DMS53 (cell line): ENCODE results near the gene MTHFSD.

Experiments used
- DNase-seq: peaks from one replicate; lab custom pipeline; 2025; lab: John Stamatoyannopoulos, UW

The MTHFSD gene

DNA sequence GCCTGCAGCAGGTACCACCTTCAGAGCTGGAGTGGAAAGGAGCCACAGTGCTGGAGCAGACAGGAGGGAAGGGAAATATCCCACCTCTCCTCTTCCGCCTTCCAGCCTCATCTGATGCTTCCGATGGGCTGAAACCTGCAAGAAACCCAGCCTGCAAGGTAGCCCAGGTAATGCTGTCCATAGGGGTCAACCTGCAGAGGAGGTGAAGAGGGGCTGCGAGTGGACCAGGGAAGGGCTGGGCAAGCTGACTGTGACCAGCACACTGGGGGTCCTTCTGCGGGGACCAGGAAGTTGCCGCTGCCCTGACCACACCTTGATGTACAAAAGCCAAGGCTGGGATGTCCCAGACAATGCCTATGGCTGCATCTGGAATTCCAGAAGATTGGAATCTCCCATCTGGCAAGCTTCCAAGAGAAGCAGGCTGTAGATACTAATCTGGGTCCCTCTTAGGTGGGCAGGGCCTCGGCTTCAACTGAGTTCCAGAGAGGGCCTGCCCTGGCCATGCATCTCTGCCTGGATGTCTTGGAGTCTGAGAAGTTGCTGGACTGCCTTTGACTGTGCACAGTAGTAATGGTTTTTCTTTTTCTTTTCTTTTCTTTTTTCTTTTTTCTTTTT, 29.1 kb upstream of the MTHFSD start:
- DNase-seq, result no peak

DNA sequence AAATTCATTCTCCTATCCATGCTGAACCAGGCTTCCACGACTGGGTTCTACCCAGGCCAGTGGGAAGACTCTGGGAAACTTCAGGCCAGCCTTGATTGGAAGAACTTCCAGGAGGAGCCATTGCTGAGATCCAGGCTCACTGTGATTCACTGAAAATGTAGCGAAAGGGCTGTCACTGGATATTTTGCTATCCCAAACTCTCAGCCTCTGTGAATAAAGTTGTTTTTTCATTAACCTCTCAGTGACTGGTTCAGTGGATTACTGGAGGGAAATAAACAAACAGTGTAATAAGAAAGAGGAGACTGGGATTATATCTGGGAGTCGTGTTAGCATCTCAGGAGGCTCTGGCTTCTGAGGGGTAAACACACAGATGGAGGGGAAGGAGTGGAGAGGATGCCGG, 26.4 kb upstream of the MTHFSD start:
- DNase-seq, result no peak

DNA sequence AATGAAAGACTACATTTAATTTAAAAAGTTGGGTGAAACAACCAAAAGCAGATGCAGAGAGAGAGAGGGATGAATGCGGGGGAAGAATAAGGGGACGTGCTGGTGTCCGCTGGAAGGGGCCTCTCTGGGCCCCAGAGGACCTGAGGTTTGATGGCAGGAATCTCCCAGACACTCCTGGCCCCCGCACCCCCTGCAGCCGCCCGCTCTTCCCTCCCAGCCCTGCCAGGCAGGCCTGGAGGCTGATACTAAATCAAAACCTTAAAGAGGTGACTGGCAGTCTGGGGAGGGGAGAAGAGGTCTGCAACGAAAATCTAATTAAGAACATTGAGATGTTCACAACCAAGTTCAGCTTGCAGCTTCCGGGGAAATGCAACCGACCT, 25.7 kb upstream of the MTHFSD start:
- no peak for DNase-seq

DNA sequence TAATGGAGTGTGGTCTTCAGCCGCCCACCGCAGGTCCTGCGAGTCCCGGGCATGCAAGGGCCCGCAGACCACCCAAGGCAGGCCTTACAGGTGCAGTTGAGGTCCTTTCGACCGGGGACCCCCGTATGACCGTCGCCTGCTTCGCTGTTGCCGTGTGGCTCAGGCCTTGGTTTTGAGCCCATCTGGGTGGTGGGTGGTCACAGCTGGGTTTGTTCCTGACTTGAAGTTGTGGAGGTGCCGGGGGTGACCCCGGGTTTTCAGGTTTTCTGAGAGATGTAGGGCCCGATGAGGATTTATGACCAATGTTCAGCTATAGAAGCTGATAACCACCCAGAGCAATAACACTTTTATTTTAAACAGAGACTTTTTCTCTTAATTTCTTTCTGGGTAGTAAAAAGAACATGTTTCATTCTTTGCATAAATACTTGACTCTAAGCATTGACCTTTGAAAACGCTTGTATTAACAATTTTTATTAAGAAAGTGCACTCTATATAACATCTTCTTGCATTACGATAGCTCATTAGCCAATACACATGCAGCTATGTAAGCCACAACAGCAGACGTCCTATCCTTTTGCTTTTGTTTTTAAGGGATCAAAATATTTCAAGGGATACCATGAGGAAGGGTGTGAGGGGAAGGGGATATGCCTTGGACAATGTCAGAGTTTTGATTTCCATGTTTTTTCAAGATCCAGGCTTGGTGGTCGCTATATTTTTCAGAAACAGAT, 25.2 kb upstream of the MTHFSD start:
- DNase-seq, result no peak

DNA sequence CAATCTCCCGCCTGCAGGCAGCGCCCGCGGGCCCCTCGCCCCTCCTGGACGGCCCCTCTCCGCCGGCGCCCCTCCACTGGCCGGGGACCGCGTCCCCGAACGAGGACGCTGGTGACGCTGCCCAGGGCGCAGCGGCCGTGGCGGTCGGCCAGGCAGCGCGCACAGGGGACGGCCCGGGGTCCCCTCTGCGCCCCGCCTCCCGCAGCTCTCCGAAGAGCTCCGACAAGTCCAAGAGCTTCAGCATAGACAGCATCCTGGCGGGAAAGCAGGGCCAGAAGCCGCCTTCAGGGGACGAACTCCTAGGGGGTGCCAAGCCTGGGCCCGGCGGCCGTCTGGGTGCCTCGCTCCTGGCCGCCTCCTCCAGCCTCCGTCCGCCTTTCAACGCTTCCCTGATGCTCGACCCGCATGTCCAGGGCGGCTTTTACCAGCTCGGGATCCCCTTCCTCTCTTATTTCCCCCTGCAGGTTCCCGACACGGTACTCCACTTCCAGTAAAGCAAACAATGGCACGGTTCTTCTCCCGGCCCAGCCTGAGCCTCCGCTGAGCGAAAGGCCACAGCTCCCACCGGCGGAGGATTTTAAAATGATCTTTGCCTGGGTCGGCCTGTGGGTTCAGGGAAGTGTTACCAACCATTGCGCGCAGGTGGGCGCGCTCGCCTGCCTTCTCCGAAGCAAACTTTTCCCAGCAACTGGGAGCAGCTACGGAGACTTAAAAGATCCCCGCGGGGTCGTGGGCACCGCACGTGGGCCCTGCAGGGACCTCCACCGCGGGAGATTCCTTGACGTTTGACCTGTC, 24.4 kb upstream of the MTHFSD start:
- no peak for DNase-seq

DNA sequence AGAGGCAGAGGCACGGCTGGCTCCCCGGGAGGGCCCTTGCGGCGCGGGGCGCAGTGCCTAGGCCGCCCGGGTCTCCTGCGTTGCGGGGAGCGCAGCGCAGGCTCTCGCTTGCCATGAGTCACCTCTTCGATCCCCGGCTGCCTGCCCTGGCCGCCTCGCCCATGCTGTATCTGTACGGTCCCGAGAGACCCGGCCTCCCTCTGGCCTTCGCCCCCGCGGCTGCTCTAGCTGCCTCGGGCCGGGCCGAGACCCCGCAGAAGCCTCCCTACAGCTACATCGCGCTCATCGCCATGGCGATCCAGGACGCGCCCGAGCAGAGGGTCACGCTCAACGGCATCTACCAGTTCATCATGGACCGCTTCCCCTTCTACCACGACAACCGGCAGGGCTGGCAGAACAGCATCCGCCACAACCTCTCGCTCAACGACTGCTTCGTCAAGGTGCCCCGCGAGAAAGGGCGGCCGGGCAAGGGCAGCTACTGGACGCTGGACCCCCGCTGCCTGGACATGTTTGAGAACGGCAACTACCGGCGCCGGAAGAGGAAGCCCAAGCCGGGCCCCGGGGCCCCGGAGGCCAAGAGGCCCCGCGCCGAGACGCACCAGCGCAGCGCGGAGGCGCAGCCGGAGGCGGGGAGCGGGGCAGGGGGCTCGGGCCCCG, 23.7 kb upstream of the MTHFSD start:
- DNase-seq, result no peak

DNA sequence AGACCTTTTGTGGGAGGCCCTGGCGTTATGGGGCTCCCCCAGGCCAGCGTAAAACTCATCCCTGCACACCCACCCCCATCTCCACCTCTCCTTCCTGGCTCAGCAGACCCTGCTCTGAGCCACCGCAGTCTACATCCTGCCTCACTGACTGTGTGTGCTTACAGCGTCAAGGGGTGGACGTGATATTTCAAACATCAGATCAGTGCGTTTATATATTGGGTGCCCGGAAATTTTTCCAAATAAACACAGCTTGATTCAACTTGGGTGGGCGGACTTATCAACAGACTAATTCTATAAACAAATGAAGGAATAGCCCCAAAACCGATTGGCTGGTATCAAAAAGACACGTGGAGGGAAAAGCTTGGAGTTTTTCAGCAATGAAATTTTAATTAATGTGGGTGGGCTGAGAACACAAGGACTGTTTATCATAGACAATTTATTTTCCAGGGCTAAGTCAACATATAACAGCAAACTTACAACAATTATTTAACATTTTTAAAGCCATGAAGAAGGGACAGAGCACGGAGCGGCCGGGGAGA, 23.1 kb upstream of the MTHFSD start, which contains the start of gene FOXL1:
FOXL1 (plus strand) TSS at position 489 of the 539 bp plus-strand sequence. CDS start 175 bp downstream, outside the sequence.
- no peak for DNase-seq

DNA sequence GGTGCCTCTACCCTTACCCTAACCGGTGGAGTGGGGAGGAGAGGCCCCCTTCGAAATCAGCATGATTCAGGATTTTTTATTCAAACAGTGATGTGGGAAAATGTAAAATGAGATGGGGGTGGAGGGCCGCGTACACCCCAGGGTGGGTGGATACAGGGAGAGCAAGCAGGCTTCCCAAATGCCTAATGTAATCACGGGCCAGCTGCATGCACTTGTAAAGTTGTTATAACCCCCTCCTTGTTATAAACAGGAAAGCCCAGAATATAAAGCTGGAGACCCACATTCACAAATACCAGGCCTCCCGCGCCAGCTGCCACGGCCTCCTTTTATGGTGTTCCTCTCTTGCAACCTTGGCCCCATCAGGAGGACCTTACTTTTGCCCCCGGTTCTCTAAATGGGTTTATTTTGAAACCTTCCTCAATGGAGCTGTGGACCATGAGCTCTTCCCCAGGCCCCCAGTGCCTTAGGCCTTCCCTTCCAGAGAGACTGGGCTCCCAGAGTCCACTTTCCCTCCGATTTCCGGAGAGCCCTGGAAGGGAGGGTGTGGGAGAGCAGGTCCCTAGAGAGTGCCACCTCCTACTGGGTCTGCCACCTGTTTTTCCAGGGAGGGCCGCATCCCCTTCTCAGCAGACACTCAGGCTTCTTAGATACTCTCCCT, 22.4 kb upstream of the MTHFSD start:
- DNase-seq, result no peak

DNA sequence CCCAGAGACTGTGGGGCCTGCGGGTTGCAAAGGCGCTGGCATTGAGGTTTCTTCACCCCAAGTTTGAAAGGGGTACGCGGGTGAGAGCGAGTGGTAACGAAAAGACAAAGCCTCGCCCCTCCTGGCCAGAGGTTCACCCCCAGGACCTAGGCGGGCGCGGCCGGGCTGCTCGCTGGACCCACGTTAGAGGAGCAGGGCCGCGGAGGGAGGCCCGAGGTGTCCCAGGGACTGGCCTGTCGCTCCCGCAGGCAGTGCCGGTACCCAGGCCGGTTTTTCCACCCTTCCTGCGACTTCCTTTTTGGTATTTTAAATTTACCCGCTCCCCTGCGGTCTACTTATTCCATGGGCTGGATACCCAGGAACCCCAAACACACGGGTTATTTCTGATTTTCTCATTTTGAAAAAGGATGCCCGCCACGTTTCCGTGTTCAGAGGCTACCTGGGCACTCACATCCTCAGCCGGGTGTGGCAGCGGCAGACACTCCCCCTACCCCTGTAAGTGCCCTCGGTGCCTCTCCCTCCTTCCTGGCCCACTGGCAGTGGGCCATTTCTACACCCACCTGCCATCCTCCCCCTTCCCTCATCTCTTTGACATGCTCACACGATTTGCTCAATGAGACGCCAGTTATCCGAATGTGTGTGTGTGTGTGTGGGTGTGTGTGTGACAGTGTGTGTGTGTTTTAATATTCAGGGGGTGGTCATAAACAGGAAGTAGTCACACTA, 21.7 kb upstream of the MTHFSD start:
- no peak for DNase-seq

DNA sequence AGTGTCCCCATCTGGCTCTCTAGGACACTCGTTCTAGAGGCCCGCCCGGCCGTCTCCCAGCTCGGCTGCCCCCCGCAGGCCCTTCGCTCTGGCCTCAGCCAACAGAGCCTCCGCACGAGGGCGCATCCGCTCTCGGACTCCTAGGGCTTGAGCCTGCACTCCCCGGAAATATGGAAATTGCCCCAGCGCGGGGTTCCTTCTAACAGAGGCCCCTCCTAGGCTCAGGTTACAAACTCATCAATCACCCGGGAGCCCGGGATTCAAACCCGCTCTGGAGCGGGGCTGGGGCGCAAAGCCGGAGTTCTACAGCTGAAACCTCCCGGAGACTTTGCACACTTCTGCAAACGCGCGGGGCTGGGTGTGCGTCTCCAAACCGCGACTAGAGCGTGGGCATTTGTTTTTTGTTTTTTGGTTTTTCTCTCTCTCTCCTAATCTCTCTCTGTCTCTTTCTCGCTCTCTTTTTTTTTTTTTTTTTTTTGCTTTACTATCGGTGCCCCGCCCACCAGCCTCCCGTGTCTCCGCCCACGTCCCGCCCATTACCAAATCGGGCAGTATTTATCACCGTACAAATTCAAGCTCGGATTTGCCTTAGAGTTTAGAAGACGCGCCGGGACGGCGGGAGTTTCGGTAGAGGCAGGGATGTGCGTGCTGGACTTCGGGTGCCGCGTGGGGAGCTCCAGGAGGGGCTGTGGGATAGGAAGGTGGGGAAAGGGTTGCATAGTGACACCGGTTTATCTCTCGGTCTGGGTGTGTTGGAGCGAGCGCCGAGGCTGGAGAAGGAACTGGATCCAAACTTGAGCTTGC, 20.9 kb upstream of the MTHFSD start:
- DNase-seq, result no peak

DNA sequence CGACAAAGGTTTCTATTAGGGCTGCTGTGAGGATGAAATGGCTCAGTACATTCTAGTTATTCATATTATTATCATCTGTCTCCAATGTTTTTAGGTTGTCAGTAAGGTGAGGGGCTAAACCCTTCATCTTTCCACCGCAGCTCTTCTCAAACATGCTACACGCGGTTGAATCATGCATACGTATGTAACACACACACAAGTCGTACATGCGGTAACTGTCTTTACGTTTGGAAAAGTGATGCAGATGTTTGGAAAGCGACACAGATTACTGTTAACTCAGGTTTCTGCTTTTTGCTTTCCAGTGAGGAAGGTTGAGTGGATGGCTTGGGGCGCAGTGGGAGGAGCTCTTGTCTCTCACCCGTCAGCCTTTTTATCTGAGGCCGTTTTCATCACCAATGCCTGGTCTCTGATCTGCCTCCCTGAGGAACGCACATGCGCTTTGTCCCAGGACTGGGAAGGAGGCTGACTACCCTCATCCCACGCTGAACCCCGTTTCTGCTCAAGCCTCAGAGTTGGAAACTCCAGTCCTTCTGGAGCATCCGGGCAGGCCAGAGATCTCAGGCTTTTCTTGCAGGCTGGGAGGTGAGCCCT, 20.2 kb upstream of the MTHFSD start:
- no peak for DNase-seq

DNA sequence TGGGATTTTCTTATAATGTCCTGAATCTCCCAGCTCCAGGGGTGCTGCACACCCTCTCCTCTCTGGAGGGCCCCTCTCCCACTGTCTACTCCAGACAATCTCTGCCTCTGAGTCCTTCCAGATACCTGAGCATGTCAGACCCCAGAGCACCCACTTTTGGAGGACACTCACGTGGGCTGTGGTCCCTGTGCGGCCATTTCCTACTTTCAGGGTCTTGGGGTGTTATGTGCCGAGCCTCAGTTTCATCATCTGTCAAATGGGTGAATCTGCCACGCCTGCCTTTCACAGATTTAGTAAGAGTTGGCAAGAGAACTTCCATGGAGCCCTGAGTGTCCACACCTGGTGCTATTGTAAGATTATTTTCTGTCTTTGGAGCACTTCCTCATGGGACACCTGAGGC, 19.6 kb upstream of the MTHFSD start:
- no peak for DNase-seq

DNA sequence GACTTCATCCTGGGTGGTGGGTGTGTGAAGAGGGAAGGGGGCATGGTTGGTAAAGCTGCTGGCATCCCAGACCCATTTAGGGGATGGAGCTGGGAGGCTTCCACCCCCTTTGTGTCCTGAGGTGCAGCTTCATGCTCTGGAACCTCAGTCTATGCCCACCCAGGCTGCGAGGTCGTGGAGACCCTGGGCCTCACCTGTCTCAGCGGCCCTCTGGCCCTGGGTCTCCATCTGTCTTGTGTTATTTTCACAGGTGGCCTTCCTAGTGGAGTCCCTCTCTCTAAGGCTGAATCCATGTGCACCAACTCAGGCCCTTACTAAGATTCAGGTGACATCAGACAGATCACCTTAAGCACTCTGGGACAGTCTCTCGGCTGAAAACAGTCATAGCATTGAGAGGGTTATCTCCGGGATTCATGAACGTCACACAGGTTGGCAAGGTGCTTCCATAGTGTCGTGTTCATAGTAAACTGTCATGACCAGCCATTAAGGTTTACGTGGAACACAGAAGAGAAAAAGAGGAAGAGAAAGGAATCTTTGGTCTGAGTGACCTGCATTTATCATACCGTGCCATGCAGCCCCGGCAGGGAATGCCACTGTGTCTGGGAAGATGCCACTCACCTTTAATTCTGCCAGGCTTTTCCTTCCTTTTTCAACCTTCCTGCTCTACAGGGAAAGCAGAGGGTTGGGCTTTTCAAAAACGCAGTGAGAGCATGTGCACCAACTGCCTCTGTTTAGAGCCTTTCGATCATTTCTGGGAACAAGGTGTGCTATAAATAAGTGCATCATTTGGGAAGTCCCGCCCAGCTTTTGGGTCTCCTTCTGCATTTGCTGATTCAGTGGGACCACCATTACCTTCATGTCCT, 18.8 kb upstream of the MTHFSD start:
- DNase-seq, result no peak

DNA sequence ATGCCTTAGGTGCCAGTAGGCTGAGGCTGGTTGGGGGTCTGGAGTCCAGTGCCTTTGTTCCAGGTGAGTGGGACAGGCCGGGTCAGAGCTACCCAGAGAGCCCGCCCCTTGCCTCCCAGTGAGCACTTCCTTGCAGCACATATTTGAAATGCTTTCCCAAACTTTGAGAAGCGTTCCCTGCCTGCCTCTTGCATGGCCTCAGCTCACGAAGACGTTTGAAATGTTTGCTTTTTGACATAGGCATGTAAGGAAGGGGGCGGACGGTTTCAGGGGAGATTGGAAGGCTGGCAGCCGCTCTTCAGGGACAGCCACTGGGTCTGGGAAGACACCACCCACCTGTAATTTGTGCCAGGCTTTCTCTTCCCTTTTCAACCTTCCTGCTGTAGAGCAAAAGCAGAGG, 18.2 kb upstream of the MTHFSD start:
- no peak for DNase-seq

DNA sequence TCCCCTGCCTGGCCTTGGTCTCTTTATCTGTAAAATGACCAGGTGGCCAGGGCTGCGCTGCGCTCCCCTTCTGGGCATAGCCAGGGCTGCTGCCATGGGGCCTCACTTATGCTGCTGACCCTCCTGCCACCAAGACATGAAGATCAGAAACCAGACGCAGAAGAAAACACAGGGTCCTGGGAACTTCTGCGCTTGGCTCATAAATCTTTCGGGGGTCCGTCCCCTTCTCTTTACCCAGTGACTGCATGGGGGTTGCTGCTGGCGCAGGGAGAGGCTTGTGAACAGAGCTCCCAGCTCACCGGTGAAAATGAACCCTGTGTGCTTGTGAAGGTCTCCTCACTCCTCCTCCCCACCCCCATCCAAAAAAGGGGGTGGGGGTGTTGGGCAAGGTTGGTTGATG, 17.6 kb upstream of the MTHFSD start:
- DNase-seq, result no peak

DNA sequence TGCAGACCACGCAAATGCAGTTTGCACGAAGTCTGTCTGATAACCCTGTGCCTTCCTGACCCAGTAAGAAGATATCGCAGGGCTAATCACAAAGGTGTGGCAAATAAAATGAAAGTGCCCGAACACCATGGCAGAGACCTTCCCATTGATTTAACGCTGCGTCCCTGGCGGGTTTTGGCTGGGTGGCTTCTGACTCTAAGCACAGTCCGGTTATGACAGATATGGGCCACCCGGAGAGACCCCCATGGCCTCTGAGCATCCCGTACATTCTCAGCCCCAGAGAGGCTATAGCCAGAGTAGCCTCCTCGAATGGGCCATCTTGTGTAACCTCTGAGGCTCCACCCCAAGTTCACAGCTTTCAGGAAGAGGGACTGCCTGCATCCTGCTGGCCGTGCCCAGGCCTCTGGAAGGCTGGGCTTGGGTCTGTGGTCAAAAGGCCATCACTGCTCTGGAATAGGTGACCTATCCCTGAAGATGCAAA, 17.0 kb upstream of the MTHFSD start:
- DNase-seq, result no peak

DNA sequence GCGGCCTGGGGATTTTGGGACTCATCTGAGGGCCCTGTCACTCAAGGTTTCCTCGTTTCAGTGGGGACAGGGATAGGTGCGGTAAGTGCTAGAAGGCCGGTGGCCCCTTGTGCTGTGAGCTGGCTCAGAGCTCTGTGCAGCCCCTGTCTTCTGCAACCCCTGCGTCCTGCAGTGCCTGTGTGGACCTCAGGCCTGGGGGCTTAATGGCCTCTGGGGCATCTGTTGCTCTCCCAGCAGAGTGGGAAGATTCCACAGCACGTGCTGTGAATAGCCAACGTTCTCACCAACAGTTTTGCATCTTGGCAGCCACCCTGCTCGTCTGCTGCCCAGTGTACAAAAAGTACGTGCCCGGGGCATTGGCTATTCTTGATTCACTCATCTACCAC, 16.5 kb upstream of the MTHFSD start:
- no peak for DNase-seq
